Measurements from ENCODE around the gene DTNB.
"Not testable (repeated sequence)": the region's sequence is repeated elsewhere in the genome, so short reads cannot be mapped to it uniquely, and the experiment has no call there.

DTNB gene

DNA sequence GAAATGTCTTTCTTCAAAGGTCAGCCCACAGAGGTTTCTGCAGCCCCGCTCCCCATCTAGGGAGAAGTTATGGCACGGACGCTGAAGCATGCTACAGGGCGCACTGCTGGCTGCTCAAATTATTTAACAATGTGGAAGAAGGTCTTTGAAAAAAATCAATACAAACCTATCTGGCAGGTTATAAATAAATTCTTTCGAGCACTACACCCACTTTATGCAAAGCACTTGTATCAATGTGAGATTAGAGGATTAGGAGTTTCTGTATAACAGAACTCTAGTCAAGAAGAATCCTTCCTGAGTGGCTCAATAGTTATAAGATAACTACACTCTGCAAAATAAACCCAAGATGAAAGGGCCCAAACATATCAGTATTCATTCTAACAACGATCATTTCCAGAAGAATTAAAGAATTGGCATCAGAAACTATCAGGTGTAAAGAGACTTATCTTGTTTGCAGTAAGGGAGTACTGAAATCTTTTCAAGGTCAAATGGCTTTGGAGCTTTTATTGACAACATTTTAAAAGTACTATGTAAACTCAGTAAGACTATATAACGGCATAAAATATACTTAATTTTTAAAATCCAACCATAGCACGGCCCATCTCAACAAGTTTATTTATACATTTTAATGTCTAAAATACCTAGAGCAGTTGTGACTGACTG is 228.6 kb downstream of the DTNB start:
- no peak overlapping the region for H3K4me3 ChIP-seq (ENCODE audit: low read depth, low read length)
- DNase-seq (ENCODE audit: low read depth), result no peak

DNA sequence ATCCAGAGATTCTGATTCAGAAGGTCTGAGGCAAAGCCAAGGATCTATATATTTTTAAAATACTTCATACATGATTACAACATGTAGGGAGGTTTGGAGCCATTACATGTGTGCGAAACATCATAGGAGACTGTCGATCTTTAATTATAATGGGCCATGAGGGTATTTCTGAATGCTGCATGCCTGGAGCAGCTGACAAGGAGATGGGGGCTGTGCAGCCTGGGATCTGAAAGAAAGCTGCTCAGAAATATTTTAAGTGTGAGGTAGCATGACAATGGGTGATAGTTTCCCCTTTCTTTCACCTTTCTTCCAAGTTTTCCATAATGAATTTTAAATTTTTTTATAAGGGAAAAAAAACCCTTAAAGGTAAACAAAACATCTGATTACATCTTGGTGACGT is 229.6 kb downstream of the DTNB start:
- no peak overlapping the region for H3K4me3 ChIP-seq (ENCODE audit: low read depth, low read length)
- no peak for DNase-seq (ENCODE audit: low read depth)

DNA sequence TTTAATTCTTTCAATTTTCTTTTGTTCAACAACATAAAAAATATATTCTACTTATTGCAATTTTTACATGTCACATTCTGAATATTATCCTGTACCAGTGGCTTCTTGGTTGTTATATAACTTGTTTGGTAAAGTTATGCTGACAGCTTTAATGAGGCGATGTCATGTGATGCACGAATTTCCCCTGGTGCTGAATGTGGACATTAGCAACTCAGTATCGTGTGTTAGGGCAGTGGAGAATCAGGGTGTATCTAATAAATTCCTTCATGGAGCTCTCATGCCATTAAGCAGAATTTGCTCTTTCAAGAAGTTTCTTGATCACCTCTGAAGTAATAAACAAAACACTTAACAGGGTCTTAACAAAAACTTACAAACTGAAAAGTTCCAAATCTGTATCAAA is 232.0 kb downstream of the DTNB start:
- no peak for DNase-seq (ENCODE audit: low read depth)
- H3K4me3 ChIP-seq (ENCODE audit: low read depth, low read length), result no peak overlapping the region

DNA sequence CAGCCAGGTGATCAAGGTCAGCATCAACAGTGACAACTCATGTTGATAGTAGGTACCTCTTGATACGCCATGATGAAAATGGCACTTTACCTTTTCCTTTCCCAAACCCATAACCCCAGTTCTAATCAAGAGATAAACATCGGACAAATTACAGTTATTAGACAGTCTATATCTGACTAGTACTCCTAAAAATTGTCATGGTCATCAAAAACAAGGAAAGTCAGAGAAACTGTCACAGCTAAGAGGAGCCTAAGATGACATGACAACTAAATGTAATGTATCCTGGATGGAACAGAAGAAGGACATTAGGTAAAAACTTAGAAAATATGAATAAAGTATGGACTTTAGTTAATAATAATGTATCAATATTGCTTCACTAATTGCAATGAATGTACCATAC is 234.6 kb downstream of the DTNB start:
- H3K4me3 ChIP-seq (ENCODE audit: low read depth, low read length), result no peak overlapping the region
- no peak for DNase-seq (ENCODE audit: low read depth)

DNA sequence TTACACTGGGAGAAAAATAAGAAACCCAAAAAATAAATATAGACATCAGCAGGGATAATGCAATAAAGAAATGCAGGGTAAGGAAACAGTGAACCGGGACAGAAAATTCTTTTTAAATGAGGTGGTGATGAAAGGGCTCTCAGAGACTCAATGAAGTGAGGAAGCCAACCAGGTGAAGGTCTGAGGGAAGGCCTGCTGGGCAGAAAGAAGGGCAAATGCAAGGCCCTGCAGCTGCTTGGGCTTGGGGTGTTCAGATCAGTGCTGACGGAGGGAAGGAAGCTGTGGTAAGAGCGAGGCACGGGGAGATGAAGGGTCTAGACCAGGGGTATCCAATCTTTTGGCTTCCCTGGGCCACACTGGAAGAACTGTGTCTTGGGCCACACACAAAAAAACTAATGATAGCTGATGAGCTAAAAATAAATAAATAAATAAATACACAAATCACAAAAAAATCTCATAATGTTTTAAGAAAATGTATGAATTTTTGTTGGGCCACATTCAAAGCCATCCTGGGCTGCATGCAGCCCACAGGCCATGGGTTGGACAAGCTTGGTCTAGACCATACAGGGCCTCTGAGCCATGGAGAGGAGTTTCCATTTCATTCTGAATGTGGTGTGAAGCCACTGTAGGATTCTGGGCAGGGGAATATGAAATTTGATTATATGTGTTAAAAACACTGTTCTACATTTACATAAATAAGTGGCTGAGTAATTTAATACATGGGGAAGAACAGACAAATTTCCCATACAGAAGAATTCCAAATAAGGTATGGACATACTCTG is 235.3 kb downstream of the DTNB start:
- no peak for DNase-seq (ENCODE audit: low read depth)
- no peak overlapping the region for H3K4me3 ChIP-seq (ENCODE audit: low read depth, low read length)

DNA sequence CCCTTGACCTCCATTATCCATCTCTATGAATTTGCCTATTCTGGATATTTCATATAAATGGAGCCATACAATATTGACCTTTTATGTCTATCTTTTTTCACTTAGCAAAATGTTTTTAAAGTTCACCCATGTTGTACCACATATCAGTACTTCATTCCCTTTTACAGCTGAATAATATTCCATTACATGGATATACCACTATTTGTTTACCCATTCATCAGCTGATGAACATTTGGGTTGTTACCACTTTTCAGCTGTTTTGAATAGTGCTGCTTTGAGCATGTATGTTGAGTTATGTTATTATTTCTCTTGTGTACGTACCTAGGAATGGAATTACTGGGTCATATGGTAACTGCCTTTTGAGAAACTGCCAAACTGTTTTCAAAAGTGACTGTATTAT is 238.0 kb downstream of the DTNB start:
- H3K4me3 ChIP-seq (ENCODE audit: low read depth, low read length), result no peak overlapping the region
- DNase-seq (ENCODE audit: low read depth), result no peak

DNA sequence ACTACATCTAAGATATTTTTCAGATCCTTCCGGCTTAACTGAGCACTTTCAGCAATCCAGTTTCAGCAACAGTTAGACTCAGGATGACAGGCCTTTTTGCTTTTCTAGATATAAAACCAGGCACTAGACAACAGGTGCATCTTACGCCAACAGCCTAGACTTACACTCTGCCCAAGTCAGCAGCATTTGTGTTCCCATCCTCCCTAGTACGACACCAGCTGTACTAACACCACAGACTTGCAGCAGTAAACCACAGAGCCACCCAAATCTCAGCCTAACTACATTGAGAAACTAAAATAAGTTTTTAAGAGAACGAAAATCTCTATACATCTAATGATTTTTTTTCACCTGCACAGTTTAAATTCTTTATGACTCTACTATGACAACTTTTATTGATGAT is 241.8 kb downstream of the DTNB start:
- DNase-seq (ENCODE audit: low read depth), result peak; percentile 34
- H3K4me3 ChIP-seq (ENCODE audit: low read depth, low read length), result no peak overlapping the region

DNA sequence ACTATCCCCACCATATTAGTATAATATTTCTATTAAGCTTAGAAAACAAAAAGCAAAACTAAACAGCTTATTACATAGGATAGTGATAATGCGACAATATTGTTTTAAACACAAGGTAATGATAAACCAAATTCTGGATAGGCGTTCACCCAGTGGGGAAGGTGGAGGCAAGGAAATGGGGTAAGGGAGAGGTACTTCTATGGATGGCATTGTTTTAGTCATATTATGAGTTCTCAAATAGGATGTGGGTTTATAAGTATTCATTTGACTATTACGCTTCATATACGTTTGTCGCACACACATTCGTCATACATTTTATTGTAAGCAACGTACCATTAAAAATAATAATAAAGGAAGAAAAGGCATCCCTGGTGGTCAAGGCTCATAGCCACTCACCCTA is 242.8 kb downstream of the DTNB start:
- no peak overlapping the region for H3K4me3 ChIP-seq (ENCODE audit: low read depth, low read length)
- no peak for DNase-seq (ENCODE audit: low read depth)

DNA sequence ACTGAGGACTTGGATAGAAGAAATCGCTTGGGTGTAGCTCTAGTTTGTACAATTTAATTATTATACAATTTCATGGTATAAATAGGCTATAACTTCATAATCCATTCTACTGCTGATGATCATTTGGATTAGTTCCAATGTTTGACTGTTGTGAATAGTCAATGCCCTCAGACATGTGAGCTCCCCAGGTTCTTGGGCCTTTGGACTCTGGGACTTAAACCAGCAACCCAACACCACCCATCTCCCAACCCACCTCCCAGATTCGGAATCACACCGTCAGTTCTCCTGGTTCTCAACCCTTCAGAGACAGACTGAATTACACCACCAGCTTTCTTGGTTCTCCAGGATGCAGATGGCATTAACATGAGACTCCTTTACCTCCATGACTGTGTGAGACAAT is 247.1 kb downstream of the DTNB start:
- H3K4me3 ChIP-seq (ENCODE audit: low read depth, low read length), result no peak overlapping the region
- DNase-seq (ENCODE audit: low read depth), result no peak

DNA sequence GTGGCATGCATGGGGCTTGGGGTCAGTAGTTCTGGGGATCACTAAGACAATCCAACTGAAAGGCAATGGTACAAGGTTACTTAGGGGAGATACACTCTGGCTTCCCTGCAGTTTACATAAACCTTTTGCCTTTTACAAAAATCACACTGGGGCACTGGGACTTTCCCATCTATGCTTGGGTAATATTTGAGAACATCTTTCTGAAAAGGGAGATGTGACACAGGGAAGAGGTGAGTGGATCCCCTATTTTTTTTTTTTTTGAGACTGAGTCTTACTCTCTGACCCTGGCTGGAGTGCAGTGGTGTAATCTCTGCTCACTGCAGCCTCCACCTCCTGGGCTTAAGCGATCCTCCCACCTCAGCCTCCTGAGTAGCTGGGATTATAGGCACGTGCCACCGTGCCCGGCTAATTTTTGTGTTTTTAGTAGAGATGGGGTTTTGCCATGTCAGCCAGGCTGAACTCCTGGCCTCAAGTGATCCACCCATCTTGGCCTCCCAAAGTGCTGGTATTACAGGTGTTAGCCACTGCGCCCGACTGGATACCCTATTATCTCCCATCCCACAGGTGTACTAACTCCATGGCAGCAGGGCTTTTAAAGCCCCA is 248.8 kb downstream of the DTNB start:
- no peak for DNase-seq (ENCODE audit: low read depth)
- no peak overlapping the region for H3K4me3 ChIP-seq (ENCODE audit: low read depth, low read length)

DNA sequence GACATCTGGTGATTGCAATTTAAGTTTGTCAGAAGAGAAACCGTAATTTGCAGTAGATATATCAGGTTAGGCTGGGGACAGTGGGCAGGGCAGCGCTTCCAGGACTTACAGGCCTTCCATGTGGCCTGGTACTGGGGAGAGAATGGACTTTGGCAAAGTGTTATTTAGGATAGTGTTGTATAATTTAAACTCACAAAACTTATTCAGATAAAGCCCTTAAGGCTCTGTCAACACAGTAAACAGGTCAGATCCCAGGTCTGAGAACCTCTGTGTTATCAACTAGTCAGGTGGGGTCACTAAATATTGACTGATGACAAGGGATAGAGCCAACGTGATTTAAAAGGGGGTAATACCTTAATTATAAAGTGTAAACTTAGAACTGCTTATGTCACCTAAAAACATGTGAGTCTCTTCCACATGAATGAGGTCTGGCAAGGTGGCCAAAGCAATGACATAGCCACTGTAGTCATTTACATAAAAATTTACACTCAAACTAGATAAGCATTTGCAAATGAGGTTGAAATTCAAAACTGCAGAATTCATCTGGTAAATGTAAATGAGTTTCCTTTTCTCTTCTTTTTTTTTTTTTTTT is 251.5 kb downstream of the DTNB start:
- H3K4me3 ChIP-seq (ENCODE audit: low read depth, low read length), result no peak overlapping the region
- DNase-seq (ENCODE audit: low read depth), result no peak

DNA sequence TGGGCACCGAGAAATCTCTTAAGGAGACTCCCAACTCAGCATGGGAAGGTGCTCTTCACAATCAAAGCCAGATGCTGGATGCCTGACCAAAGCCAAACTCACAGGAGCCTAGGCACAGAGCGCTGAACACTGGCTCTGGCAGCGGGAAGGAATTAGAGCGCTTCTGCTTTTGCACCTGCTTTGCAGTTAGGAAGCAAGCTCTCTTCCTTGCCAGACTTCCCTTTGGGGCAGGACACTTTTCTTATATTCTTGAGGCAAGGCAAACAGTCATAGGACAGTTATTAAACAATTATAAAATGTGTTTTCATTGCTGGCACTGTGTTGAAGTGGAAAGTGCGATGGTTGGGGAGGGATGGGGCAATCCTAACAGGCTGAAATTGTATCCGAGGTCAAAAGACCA is 252.1 kb downstream of the DTNB start:
- H3K4me3 ChIP-seq (ENCODE audit: low read depth, low read length), result no peak overlapping the region
- DNase-seq (ENCODE audit: low read depth), result no peak

DNA sequence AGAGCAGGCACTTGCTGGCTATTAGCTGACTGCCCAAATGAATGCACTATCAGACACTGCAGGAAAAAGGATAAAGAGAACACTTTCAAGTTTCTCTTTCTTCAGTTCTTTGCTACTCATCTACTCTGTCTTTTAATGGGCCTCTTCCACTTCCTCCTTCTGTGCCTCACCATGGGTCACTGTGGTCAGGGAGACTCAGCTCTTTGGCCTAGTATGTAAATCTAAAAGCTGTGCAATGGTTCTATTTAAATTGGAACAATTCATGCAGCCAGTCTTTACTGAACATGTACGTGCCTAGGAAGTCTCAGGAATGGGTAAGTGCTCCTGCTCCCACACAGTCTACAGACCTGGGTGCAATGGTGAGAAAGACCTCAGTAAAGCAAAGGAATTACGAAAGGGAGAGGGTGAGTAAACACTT is 252.5 kb downstream of the DTNB start:
- H3K4me3 ChIP-seq (ENCODE audit: low read depth, low read length), result no peak overlapping the region
- DNase-seq (ENCODE audit: low read depth), result no peak

DNA sequence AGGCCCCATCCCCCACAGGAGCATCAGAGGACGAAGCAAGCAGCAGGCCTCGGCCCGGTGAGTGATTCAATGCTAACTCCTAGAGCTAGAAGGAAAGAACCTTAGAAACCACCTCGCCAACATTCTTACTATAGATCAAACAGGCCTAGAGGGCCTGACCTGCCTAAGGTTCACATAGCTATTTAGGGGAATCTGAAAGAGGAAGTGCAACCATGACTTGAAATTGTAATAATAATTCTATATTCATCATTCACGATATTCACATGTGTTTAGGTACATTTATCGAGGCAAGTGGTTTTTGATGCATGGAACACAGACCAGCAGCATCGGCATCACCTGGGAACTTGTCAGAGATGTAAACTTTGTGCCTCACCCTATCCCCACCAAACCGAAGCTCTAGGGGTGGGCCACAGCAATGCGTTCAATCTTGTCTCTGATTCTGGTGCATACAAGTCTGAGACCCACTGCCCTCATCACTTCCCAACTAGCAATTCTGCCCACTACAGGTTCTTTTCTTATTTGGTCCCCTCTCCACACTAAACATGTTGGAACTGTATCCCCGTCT is 253.6 kb downstream of the DTNB start:
- H3K4me3 ChIP-seq (ENCODE audit: low read depth, low read length), result no peak overlapping the region
- no peak for DNase-seq (ENCODE audit: low read depth)

DNA sequence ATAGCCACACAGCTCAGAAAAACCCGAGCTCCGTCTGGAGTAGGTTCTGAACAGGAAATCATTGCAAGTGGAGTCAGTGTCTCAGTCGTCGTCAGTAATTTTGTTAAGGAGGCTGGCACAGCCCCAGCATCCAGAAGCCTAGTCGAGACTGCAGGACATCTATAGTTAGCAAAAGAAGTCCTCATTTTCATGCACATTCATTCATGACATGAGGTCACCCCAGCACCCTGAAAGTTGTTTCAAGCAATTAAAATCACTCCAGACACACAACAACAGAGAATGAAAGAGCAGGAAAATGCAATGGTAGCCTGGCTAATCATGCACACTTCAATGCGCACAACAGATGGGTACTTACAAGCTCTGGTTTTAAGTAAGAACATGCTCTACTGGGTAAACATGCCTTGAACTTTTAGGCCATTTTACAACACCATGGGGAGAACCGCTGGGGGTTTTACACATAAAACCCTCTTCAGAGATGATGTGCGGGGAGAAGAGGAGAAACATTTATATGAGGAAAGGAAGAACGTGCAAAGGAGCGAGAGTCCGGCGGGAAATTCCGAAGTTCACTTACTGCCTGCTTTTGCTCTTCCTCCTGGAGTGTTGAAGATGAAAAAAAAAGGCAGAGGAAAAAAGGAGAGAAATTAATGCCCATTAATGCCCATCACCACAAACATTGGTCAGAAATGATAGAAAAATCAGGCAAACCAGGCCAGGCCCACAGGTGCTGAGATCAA is 254.3 kb downstream of the DTNB start:
- no peak for DNase-seq (ENCODE audit: low read depth)

DNA sequence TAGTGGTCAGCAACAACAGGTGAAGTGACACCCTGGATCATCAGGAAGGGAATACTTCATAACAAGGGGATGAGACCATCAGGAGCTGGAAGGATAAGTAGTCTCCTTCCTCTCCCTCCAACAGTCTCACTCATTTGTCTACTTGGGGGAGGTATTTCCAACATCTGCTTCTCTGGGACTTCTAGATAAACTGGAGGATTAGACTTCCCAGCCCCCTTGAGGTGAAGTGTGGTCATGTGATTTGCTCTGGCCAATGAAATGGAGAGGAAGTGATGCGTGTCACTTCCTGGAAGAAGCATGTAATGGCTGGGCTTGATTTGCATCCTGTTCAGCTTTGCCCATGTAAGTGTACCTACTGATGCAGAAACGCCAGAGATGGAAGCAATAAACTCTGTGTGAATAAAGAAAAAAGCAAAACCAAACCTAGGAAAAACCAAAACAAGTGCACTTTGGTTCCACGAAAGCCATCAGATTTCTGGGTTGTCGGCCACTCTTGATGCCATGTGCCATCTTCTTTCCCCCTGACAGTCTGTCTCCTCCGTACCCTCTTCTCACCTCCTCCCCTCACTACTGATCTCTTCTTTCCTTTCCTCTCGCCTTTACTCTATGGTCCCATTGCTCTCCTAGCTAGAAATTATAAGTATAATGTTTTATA is 255.5 kb downstream of the DTNB start:
- H3K4me3 ChIP-seq (ENCODE audit: low read depth, low read length), result no peak overlapping the region
- DNase-seq (ENCODE audit: low read depth), result no peak

More for the DNA sequence above, 254.3 kb downstream of the DTNB start:
- no peak overlapping the region for H3K4me3 ChIP-seq (ENCODE audit: low read depth, low read length)

DNA sequence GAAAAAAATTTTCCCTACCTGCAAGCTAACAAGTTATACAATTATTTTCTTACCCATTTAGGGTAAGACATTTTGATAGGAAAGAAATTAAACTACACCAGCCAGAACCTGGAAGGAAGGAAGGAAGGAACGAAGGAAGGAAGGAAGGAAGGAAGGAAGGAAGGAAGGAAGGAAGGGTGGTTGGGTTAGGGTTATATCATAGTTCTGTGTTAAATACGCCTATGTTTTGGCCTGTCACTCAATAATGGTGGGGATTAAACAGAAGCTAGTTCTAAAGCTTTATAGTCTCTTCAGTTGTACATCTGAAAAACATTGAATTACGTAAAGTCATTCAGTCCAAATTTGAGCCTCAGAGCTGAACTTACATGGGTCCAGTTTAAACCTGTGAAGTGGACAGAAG is 256.7 kb downstream of the DTNB start:
- no peak overlapping the region for H3K4me3 ChIP-seq (ENCODE audit: low read depth, low read length)
- DNase-seq (ENCODE audit: low read depth), result no peak

DNA sequence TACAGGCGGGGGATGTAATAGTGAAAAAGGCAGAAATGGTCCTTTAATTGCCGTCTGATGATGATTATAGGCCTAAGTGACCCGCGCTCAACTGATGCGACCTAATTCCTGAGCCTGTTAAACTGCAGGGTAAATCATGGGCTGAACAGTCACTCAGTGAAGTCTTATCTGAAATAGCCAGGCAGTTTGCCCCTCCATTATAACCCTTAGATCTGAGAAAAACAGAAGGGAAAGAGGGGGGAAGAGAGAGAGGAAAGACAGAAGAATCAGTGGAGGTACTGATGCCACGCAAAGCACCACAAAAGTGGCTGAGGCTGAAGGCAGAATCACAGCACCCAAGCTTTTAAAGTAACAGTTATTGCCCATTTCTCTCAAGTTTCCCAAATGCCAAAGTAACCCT is 258.6 kb downstream of the DTNB start:
- H3K4me3 ChIP-seq (ENCODE audit: low read depth, low read length), result no peak overlapping the region

DNA sequence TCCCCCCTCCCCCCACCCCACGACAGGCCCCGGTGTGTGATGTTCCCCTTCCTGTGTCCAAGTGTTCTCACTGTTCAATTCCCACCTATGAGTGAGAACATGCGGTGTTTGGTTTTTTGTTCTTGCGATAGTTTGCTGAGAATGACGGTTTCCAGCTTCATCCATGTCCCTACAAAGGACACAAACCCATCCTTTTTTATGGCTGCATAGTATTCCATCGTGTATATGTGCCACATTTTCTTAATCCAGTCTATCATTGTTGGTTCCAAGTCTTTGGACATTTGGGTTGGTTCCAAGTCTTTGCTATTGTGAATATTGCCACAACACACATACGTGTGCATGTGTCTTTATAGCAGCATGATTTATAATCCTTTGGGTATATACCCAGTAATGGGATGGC is 260.0 kb downstream of the DTNB start:
- H3K4me3 ChIP-seq (ENCODE audit: low read depth, low read length); DNase-seq (ENCODE audit: low read depth): not testable (repeated sequence)

More for the DNA sequence above, 258.6 kb downstream of the DTNB start:
- no peak for DNase-seq (ENCODE audit: low read depth)

Data from skeletal muscle cell (primary cell).